Mesenchymal stem cell (in vitro differentiated cells and primary cell): Measurements from ENCODE around the gene KRT6B.

Experiments
- DNase-seq: peaks from one replicate; pipeline ENCODE4 v3.0.0-alpha.2; 2013
- H2AFZ ChIP-seq: one replicate; pipeline ENCODE4 v1.6.1; 2013; ENCODE audit warnings: low read depth, mild to moderate bottlenecking, control low read depth, inconsistent platforms, low read length, moderate library complexity
- H2AK5ac ChIP-seq: 2 replicates; pipeline ENCODE4 v1.6.1; 2013; ENCODE audit warnings: low read length, moderate library complexity, mild to moderate bottlenecking, inconsistent platforms; ENCODE audit not compliant: severe bottlenecking
- H2BK120ac ChIP-seq: one replicate; pipeline ENCODE4 v1.6.1; 2013; ENCODE audit warnings: low read depth, mild to moderate bottlenecking, inconsistent platforms, low read length, moderate library complexity
- H2BK12ac ChIP-seq, 2 experiments: one replicate each; pipeline ENCODE4 v1.6.1; 2013; ENCODE audit warnings: inconsistent platforms in 2 of 2, low read length in 2 of 2, mild to moderate bottlenecking in 2 of 2, moderate library complexity in 2 of 2, control low read depth in 1 of 2
- H2BK15ac ChIP-seq: one replicate; pipeline ENCODE4 v1.6.1; 2013; ENCODE audit warnings: mild to moderate bottlenecking, low read depth, inconsistent platforms; ENCODE audit not compliant: poor library complexity, severe bottlenecking
- H2BK5ac ChIP-seq: 2 replicates; pipeline ENCODE4 v1.6.1; 2013; ENCODE audit warnings: low read depth, mild to moderate bottlenecking, low read length, control low read depth, inconsistent platforms; ENCODE audit not compliant: poor library complexity, severe bottlenecking
- H3K14ac ChIP-seq, 2 experiments: one replicate each; pipeline ENCODE4 v1.6.1; 2013; ENCODE audit warnings: inconsistent platforms in 2 of 2, low read length in 2 of 2, control low read depth in 1 of 2, mild to moderate bottlenecking in 1 of 2, moderate library complexity in 1 of 2
- H3K18ac ChIP-seq, 2 experiments: one replicate each; pipeline ENCODE4 v1.6.1; 2013; ENCODE audit warnings: inconsistent platforms in 2 of 2, low read length in 2 of 2, control low read depth in 1 of 2, low read depth in 1 of 2, mild to moderate bottlenecking in 1 of 2
- H3K23ac ChIP-seq, 2 experiments: one replicate each; pipeline ENCODE4 v1.6.1; 2013; ENCODE audit warnings: inconsistent platforms in 2 of 2, low read length in 2 of 2, mild to moderate bottlenecking in 2 of 2, moderate library complexity in 2 of 2, control low read depth in 1 of 2
- H3K27ac ChIP-seq: 2 replicates; pipeline ENCODE4 v1.5.1; 2013; ENCODE audit warnings: mild to moderate bottlenecking, moderate library complexity, low read length, control low read depth, inconsistent platforms; ENCODE audit not compliant: poor library complexity, severe bottlenecking
- H3K27me3 ChIP-seq, 2 experiments: 2 replicates each; pipeline versions ENCODE4 v1.6.1 to v1.7.0; 2013; ENCODE audit warnings: low read length in 2 of 2, mild to moderate bottlenecking in 2 of 2, moderate library complexity in 2 of 2, control low read depth in 1 of 2, inconsistent platforms in 1 of 2; ENCODE audit not compliant: control insufficient read depth in 1 of 2, insufficient read depth in 1 of 2
- H3K36me3 ChIP-seq, 2 experiments: 2 replicates each; pipeline versions ENCODE4 v1.6.1 to v1.7.0; 2013; ENCODE audit warnings: low read length in 2 of 2, control low read depth in 1 of 2, inconsistent platforms in 1 of 2, low read depth in 1 of 2, mild to moderate bottlenecking in 1 of 2; ENCODE audit not compliant: insufficient read depth in 2 of 2, control insufficient read depth in 1 of 2
- H3K4ac ChIP-seq, 2 experiments: one replicate each; pipeline ENCODE4 v1.6.1; 2013; ENCODE audit warnings: inconsistent platforms in 2 of 2, low read length in 2 of 2, mild to moderate bottlenecking in 2 of 2, moderate library complexity in 2 of 2, control low read depth in 1 of 2, low read depth in 1 of 2
- H3K4me1 ChIP-seq: 2 replicates; pipeline ENCODE4 v1.6.1; 2013; ENCODE audit warnings: low read depth, low read length, control low read depth; ENCODE audit not compliant: control insufficient read depth, insufficient read depth
- H3K4me2 ChIP-seq: 2 replicates; pipeline ENCODE4 v1.6.1; 2013; ENCODE audit warnings: low read length, mild to moderate bottlenecking, inconsistent platforms; ENCODE audit not compliant: poor library complexity, severe bottlenecking
- H3K4me3 ChIP-seq, 2 experiments: 2 replicates each; pipeline versions ENCODE4 v1.5.1 to v1.7.0; 2013; ENCODE audit warnings: low read length in 2 of 2, mild to moderate bottlenecking in 2 of 2, control low read depth in 1 of 2, low read depth in 1 of 2; ENCODE audit not compliant: insufficient read depth in 1 of 2
- H3K79me1 ChIP-seq: replicated peaks from 2 replicates; pipeline ENCODE4 v1.6.1; 2013; ENCODE audit warnings: mild to moderate bottlenecking, control low read depth, low read length, inconsistent platforms; ENCODE audit not compliant: poor library complexity, severe bottlenecking
- H3K9ac ChIP-seq: 2 replicates; pipeline ENCODE4 v1.7.0; 2013; ENCODE audit warnings: mild to moderate bottlenecking, low read length, moderate library complexity
- H3K9me3 ChIP-seq: 2 replicates; pipeline ENCODE4 v1.7.0; 2013; ENCODE audit warnings: mild to moderate bottlenecking, low read length; ENCODE audit not compliant: control insufficient read depth
- H4K8ac ChIP-seq: one replicate; pipeline ENCODE4 v1.6.1; 2013; ENCODE audit warnings: inconsistent platforms, mild to moderate bottlenecking, low read length, moderate library complexity
- H4K91ac ChIP-seq: one replicate; pipeline ENCODE4 v1.6.1; 2013; ENCODE audit warnings: mild to moderate bottlenecking, low read length, inconsistent platforms
- WGBS: methylation state at CpG from one replicate; pipeline ENCODE4 v1.1.7; 2013; ENCODE audit warnings: mixed read lengths; 5-methylcytosine and 5-hydroxymethylcytosine counted together

Gene KRT6B

GRCh38 chr12:52434760-52435530 is 17.0 kb downstream of the KRT6B start:
- Histone ChIP-seq H4K91ac (no peak overlapping the region), H2BK12ac (no peak overlapping the region), H3K4me3 (no peak overlapping the region), H2AFZ (no peak overlapping the region), H3K36me3 (no peaks in the 10 kb centered on the region), H3K18ac (no peak overlapping the region), H3K4me1 (no peaks in the 10 kb centered on the region), H3K27ac (no peak overlapping the region), H2AK5ac (no peak overlapping the region), H3K9me3 (no peaks in the 10 kb centered on the region), H4K8ac (no peak overlapping the region), H2BK15ac (no peak overlapping the region), H3K14ac (no peak overlapping the region), H3K27me3 (peaks cover 26 to 49% of the 10 kb centered on the region in 2 experiments), H3K9ac (no peak overlapping the region), H3K79me1 (no peaks in the 10 kb centered on the region), H2BK120ac (no peak overlapping the region), H3K23ac (no peak overlapping the region), H3K4ac (no peak overlapping the region), H2BK5ac (no peak overlapping the region), H3K4me2 (no peak overlapping the region)
- no peak for DNase-seq
- 90% methylated on average over 4 of the region's 6 CpGs for WGBS

- Histone ChIP-seq H3K4me3 (no peak within 1 kb of the TSS), H3K79me1 (no peaks in the 10 kb centered on the region), H2AK5ac (no peak within 1 kb of the TSS), H4K91ac (no peak within 1 kb of the TSS), H3K27me3 (peaks cover 21 to 54% of the 10 kb centered on the region in 2 experiments), H2AFZ (no peak within 1 kb of the TSS), H3K4me1 (no peaks in the 10 kb centered on the region), H3K18ac (no peak within 1 kb of the TSS), H3K9ac (no peak within 1 kb of the TSS), H4K8ac (no peak within 1 kb of the TSS), H3K36me3 (no peaks in the 10 kb centered on the region), H3K4me2 (no peak within 1 kb of the TSS), H3K23ac (peak within 1 kb of the TSS in 1 of 2 experiments; percentile 26), H2BK12ac (no peak within 1 kb of the TSS), H3K9me3 (no peaks in the 10 kb centered on the region), H3K27ac (no peak within 1 kb of the TSS), H3K4ac (no peak within 1 kb of the TSS), H3K14ac (no peak within 1 kb of the TSS), H2BK15ac (no peak within 1 kb of the TSS), H2BK120ac (no peak within 1 kb of the TSS), H2BK5ac (no peak within 1 kb of the TSS)
- DNase-seq: no peak
- 89% methylated on average over 20 of the region's 20 CpGs for WGBS
Measured at GRCh38 chr12:52434081-52434733, 17.7 kb downstream of the KRT6B start, which contains the start of gene KRT75. Gene KRT75 (minus strand): TSS chr12:52434371. CDS start chr12:52434304, 67 bp downstream.

GRCh38 chr12:52433501-52434080 is 18.4 kb downstream of the KRT6B start:
- no peak overlapping the region for H4K8ac ChIP-seq
- no peak overlapping the region for H3K4me3 ChIP-seq
- no peak overlapping the region for H3K4me2 ChIP-seq
- no peaks in the 10 kb centered on the region for H3K79me1 ChIP-seq
- DNase-seq: no peak
- no peak overlapping the region for H2BK5ac ChIP-seq
- H3K27ac ChIP-seq: no peak overlapping the region
- no peak overlapping the region for H3K4ac ChIP-seq
- H2BK120ac ChIP-seq: no peak overlapping the region
- no peaks in the 10 kb centered on the region for H3K9me3 ChIP-seq
- H2BK12ac ChIP-seq: no peak overlapping the region
- H3K23ac ChIP-seq: no peak overlapping the region
- no peak overlapping the region for H4K91ac ChIP-seq
- H3K9ac ChIP-seq: no peak overlapping the region
- H2AK5ac ChIP-seq: no peak overlapping the region
- no peak overlapping the region for H2AFZ ChIP-seq
- no peak overlapping the region for H3K14ac ChIP-seq
- no peak overlapping the region for H2BK15ac ChIP-seq
- no peaks in the 10 kb centered on the region for H3K36me3 ChIP-seq
- H3K27me3 ChIP-seq: peaks cover 24 to 54% of the 10 kb centered on the region in 2 experiments
- no peaks in the 10 kb centered on the region for H3K4me1 ChIP-seq
- H3K18ac ChIP-seq: no peak overlapping the region
- WGBS: 83% methylated on average over 12 of the region's 12 CpGs

GRCh38 chr12:52432559-52433207 is 19.3 kb downstream of the KRT6B start:
- Histone ChIP-seq H2BK12ac (no peak overlapping the region), H2BK5ac (no peak overlapping the region), H2AFZ (no peak overlapping the region), H3K79me1 (no peaks in the 10 kb centered on the region), H2AK5ac (no peak overlapping the region), H3K14ac (no peak overlapping the region), H2BK120ac (no peak overlapping the region), H3K4me2 (no peak overlapping the region), H3K27ac (no peak overlapping the region), H3K9me3 (no peaks in the 10 kb centered on the region), H4K8ac (no peak overlapping the region), H3K4me1 (no peaks in the 10 kb centered on the region), H3K23ac (no peak overlapping the region), H4K91ac (no peak overlapping the region), H3K36me3 (no peaks in the 10 kb centered on the region), H3K4me3 (no peak overlapping the region), H3K18ac (no peak overlapping the region), H3K4ac (no peak overlapping the region), H3K27me3 (peaks cover 26 to 60% of the 10 kb centered on the region in 2 experiments), H2BK15ac (no peak overlapping the region), H3K9ac (no peak overlapping the region)
- no peak for DNase-seq
- 85% methylated on average over 6 of the region's 6 CpGs for WGBS
